H54 (cell line): ENCODE data around the gene NR5A2.

Source experiments
- DNase-seq: peaks from one replicate; pipeline ENCODE4 v3.0.0; 2011; ENCODE audit warnings: low spot score, mixed read lengths; ENCODE audit not compliant: insufficient read length
- FAIRE-seq: peaks from 3 replicates; lab custom pipeline; 2011; peaks lifted over from hg19 to GRCh38; lab: Jason Lieb, UNC
- POLR2A ChIP-seq: IDR thresholded peaks from 2 replicates; pipeline ENCODE4 v1.6.1; 2011; ENCODE audit warnings: low read depth, mild to moderate bottlenecking, low read length

NR5A2 gene

DNA sequence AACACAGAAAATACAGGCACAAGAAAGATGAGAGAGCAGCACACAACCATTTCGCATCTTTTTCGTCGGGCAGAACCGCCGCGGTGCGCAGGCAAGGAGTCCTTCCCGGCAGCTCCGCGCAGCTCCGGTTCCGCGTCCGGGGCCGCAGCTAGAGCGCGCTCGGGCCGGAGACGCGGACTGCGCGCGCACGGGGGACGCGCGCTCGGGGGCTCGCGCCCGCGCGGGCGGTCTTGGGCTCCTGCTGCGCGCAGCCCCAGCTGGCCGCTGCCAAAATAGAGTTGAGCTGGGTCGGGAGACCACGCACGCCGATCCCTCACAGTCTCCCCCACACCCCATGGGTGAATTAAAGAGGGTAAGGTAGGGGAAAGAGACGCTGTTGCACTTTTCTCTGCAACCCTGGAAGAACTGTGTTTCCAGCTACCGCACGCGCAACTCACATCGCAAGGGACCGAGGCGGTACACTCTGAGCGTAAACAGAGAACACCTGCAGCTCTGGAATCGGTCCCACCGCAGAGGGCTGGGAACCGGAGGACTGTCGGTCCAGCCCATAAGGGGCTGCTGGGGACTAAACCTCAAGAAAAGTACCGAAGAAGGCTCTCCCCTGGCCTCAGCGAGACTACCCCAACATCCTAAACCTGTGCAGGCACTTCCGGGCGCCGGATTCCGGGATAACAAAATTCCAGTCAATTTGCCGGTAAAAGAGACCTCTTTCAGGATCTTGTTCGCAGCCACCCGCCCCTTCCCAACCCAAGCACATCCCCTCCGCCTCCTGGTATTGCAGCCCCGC is 1.7 kb downstream of the NR5A2 start:
- peak; percentile 72 for DNase-seq
- TF ChIP-seq POLR2A, result no peak
- FAIRE-seq, result no peak

DNA sequence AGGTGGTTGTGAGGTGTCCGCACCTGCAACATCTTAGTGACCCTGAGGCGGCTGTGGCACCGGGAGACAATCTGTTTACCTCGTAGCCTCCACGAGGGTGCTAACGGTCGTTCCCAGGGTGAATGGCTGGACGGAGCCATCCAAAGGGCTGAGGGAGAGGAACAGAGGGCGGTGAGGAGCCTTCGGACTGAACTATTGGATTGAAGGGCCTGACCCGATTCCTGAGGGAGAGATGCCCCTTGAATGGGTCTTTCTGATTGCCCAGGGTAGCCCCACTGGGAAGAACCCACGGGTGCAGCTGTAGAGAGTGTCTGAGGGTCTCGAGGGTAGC is 2.3 kb downstream of the NR5A2 start:
- TF ChIP-seq POLR2A, result no peak
- FAIRE-seq (no peak), DNase-seq (no peak)

DNA sequence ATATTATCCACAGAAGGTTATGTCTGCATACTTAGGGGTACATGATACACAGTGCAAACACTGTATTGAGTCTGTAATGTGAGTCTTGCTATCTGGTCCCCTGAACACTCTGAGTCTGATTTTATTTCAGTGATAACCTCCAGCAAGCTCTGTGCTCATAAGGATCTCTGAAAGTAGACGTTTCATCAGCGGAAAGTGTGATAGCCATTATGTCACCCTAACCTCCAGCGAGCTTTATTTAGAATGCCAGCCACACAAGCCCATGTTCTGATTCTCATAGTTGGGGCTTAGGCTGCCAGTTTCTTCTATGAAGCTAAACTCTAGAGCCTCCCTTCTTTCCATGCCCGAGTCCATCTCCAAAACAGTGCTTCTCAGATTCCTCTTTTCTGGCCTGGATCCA is 3.3 kb downstream of the NR5A2 start:
- no peak for FAIRE-seq
- TF ChIP-seq POLR2A, result no peak
- no peak for DNase-seq

DNA sequence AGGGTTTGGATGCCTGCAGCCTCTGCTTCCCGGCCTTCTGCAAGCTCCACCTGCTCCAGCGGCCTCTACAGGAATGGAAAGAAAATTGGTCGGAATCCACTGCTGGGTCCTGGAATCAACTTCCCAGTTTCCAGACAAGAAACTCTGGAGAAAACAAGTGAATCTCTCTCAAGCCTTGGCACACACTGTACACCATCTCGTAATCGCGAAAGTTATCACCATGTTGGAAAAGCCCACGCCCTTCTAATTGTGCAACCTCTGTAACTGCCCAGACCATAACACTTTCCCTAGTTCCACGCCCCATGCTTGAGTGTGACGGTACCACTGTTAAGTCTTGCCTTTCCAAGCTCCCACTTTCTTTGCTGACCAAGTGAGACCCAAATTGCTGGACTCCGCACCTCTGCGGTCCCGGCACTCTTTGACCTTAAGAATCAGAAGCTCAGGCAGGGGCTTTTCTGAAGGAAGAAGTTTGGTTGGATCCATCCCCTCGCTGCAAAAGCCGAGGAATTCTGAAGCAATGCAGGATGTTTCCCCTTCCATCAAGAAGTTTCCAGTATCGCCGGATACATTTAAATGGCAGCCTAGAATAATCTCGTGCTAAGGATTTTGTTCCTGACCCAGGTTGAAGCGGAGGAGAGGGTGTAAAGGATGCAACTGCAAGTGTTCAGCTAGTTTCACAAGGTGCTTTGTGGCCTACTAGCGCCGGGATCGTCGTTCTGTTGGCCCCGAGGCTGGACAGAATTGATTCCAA is 6.2 kb downstream of the NR5A2 start:
- TF ChIP-seq POLR2A, result no peak
- DNase-seq (no peak), FAIRE-seq (no peak)

DNA sequence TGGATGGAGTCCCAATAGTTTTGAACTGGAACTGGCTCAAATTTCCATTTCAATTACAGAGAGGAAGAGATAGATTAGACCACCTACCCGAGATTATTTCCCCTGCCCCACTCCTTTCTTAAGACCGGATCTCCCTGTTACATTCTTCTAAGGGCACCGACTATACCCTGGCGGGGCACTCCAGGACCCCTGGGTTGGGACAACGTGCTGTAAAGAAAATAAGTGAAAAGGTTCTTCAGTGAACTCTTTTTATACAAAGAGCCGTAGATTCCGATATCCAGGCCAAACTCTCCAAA is 6.7 kb downstream of the NR5A2 start:
- no peak for FAIRE-seq
- no peak for TF ChIP-seq POLR2A
- DNase-seq, result no peak

DNA sequence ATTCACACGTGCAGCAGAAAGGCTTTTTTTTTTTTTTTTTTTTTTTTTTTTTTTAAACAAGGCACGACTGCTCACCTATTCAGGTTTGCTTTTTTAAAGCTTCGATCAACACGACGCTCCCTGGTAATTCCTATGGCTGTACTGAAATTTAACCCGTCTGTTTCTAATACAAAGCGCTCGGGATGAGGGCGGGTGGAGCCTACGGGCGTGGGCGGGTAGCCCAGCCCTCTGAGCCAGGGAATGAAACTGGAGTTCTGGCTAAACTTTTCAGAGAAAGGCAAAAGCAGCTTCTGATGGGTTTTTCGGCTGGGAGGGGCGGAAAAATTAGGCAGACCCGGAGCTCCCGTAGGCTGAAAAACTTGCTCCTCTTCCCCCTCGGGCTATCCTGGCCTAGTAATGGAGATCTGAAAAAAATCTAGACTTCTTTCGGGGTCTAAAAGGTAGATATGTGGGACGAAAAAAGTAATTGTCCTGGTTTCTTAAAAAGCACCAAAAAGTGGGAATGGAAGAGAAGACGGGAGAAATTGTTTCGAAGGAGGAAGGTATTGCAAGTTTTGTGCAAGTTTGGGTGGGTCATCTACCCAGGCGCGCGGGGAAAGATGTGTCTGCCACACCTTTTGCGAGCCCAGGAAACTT is 7.4 kb downstream of the NR5A2 start:
- no peak for TF ChIP-seq POLR2A
- DNase-seq, result no peak
- no peak for FAIRE-seq

DNA sequence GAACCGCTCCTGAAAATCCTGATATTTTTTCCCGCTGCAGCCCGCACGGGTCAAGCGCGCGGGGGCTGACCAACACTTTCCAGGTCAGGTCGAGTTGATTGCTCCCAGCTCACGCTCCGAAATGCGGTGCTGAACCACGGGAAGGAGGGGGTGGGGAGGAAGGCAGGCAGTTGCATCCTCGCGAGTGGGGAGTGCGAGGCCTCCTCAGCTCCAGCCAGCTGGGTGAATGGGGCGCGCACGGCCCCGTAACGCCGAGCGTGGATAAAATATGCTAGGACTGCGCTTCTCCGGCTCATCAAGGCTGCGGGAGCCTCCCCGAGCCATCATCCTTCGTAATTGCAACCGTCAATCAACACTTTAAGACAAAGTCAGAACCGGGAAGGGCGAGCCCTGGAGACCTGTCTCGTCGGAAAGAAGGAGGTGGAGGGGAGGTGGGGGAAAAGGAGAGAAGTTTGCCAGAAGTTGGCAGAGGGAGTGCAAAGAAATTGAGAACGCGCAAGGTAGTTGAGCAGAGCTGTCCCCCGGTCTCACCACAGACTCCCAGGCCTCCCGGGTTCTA is 8.0 kb downstream of the NR5A2 start:
- DNase-seq (no peak), FAIRE-seq (no peak)
- no peak for TF ChIP-seq POLR2A

DNA sequence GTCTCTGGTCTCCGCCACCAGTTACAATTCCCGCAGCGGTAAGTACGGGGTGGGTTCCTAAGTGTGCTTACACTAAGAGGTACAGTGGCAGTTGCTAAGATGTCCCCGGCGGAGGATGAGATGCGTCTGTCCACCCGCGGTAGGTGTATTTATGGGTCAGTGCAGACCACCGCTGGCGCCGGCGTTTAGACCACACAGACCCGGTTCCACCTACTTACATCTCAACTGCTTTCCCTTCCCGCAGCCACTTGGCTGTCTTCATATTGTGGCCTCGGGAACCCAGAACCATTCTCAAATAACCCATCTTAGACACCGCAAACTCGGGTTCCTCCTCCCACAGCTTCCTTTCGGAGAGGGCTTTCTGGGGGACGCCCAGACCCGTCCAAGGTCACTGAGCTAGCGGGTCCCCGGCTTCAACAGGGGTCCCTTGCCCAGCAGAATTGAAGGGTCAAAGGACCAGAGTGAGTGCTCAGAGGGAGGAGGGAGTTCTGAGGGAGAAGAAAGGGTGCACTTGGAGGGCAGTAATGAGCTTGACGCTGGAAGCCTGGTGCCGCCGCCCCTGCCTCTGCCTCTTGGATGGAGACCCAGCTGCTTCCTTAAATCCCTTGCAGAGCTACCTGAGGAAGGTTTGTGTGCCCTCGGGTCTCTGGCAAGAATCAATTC is 8.6 kb downstream of the NR5A2 start:
- no peak for DNase-seq
- FAIRE-seq, result no peak
- TF ChIP-seq POLR2A, result no peak

DNA sequence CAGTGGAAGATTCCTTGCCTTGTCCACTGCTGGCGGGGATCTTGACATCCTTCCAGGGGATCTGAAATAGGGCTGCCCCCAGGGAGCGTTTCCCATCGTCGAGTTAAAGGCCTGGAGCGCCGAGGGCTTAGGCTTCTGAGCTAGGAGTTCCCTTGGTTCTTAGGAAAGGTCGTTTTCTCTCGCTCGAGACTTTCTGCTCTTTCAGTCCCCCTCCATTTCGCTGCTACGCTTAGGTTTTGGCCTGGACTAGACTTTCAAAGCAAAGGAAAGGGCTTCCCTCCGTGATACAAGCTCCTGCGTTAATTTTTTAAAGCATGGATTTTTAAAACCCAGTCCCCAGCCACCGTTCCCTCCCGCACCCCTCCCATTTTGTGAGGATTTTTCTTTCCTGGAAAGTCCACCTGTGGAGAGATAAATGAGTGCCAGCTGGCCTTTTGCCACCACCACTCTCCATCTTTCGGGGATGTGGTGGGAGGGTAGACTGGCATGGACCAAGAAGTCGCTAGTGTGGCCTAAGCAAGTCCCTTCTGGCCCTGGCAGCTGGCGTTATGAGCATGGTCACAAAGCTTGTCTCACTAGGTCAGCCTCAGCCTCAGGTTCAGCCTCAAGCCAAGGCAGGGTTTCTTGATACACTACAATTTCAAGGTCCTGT is 9.2 kb downstream of the NR5A2 start:
- DNase-seq (no peak), FAIRE-seq (no peak)
- TF ChIP-seq POLR2A, result no peak

DNA sequence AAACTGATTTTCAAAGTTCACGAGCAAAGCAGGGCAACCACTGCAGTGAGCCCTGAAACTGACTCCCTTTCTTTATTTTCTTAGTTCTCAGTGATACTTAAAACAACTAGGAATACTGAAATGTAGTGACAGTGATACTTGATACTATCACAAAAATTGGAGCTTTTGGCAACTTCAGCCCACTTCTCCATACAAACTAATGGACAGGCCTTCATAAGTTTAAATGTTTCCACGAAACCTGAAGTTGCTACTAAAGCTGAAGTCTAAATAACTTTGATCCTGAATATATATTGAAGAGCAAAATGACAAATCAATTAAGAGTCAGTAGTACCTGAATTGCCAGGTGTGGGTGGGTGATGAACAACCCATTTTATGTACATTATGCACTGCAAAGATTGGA is 10.0 kb downstream of the NR5A2 start:
- DNase-seq (no peak), FAIRE-seq (no peak)
- no peak for TF ChIP-seq POLR2A

DNA sequence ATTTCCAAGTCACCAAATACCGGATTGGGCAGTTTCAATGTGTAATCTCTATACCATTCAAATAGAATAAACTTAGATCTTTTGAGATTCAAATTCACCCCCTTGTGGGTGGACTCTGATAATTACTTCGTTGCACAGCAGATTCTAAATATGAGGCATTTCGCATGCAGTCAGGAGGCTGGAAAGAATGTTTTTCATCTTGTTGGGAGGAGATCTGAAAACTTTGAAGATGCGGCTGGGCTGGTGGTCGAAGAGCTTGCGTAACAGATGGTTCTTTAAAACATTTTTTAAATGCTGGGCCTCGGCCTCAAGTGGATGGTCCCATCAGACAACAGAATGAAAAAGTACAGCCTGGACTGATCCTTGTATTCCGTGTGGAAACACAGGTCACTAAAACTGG is 10.4 kb downstream of the NR5A2 start:
- no peak for DNase-seq
- TF ChIP-seq POLR2A, result no peak
- FAIRE-seq, result no peak

DNA sequence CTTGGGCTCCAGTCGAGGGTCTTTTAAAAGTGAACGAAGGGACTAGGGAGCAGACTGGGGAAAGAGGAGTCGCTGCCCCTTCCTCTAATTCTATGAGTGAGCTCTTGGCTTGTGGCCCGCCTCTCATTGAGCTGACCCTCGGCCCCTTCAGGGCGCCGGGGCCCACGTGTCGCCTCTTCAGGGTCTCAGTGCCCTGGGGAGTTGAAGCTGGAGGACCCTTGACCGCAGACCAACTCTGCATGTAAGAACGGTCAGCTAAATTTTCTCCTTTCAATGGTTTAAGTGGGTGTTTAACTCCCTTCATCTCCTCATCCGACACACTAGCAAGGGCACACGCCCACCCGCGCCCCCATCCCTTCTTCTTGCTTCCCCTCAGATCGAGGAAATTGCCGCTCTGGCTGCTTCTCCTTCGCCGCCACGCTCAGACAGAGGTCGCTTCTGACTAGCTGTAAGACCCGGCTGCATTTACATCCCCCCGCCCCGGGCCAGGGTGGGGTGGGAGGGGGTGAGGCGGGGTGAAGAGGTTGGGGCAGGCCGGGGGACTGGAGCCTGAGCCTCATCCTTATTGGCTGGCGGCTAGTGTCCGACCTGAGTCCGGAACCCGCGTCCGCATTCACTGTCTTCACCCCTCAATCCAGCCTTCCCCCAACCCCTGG is 10.9 kb downstream of the NR5A2 start:
- DNase-seq (no peak), FAIRE-seq (no peak)
- no peak for TF ChIP-seq POLR2A

DNA sequence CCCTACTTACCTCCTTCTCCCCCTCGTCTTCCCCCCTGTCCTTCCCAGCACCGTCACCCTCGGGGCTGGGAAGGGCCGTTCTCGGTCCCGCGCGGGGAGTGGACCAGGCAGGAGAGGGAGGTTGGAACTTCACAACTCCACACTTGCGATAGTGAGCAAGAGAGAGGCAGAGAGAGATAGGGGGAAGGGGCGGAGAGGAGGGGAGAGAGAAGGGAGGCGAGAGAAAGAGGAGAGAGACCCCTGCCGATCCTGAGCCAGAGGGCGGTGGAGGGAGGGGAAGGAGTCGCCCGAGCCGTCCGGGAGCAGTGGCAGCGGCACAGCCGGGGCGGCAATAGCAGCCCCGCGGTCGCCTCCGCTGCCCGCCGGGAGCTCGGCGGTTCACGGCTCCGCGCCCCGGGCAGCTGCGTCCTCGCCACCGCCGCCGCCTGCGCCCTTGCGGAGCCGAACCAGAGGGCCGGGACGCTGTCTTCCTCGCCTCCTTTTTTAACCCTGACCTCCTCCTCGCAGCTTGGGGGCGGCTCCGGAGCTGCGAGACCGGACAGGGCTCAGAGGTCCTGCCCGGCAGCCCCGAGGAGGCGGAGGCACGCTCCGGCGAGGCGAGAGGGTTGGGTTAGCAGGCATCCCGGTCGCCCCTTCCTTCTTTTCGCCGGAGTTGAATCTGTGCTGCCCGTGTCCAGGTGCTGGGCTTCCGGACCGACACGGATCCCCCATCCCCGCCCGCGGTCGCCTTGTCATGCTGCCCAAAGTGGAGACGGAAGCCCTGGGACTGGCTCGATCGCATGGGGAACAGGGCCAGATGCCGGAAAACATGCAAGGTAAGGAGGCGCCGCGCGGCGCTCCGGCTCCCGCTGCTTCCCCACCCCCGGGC is 11.7 kb downstream of the NR5A2 start:
- FAIRE-seq (no peak), DNase-seq (peak; percentile 58)
- no peak for TF ChIP-seq POLR2A
